DOHH2 (cell line): ENCODE results near the gene AEBP1.

Experiments
- H3F3A ChIP-seq: fragments of 200-600 bp; sonication (generic), shearing (Covaris generic); 2 replicates; pipeline ENCODE4 v1.6.0; 2016; ENCODE audit warnings: antibody characterized with exemption, mild to moderate bottlenecking; ENCODE audit not compliant: control insufficient read depth, insufficient read depth
- H3K27ac ChIP-seq: fragments of 200-600 bp; sonication (generic); 2 replicates; pipeline ENCODE4 v1.5.1; 2014; ENCODE audit warnings: low read depth, mild to moderate bottlenecking, low read length, moderate library complexity
- H3K27me3 ChIP-seq: fragments of 200-600 bp; sonication (generic); 2 replicates; pipeline ENCODE4 v1.6.1; 2014; ENCODE audit warnings: mild to moderate bottlenecking, low read length, mixed read lengths; ENCODE audit not compliant: control insufficient read depth
- H3K36me3 ChIP-seq: fragments of 200-600 bp; sonication (generic); 2 replicates; pipeline ENCODE4 v1.6.1; 2014; ENCODE audit warnings: mild to moderate bottlenecking, low read length, moderate library complexity, mixed read lengths; ENCODE audit not compliant: control insufficient read depth
- H3K4me1 ChIP-seq: fragments of 200-600 bp; sonication (generic); 2 replicates; pipeline ENCODE4 v1.6.1; 2014; ENCODE audit warnings: mild to moderate bottlenecking, low read length, mixed read lengths; ENCODE audit not compliant: control insufficient read depth
- H3K4me2 ChIP-seq: fragments of 200-600 bp; sonication (generic); 2 replicates; pipeline ENCODE4 v1.6.0; 2014; ENCODE audit warnings: mild to moderate bottlenecking, low read length, moderate library complexity
- H3K4me3 ChIP-seq: fragments of 200-600 bp; sonication (generic); 2 replicates; pipeline ENCODE4 v1.5.1; 2014; ENCODE audit warnings: mild to moderate bottlenecking, low read length, mixed read lengths
- H3K79me2 ChIP-seq: fragments of 200-600 bp; sonication (generic); 2 replicates; pipeline ENCODE4 v1.6.1; 2014; ENCODE audit warnings: mild to moderate bottlenecking, low read length, mixed read lengths; ENCODE audit not compliant: control insufficient read depth
- H3K9me2 ChIP-seq: fragments of 200-600 bp; sonication (generic); replicated peaks from 2 replicates; pipeline ENCODE4 v1.6.1; 2014; ENCODE audit warnings: mild to moderate bottlenecking, low read length, mixed read lengths; ENCODE audit not compliant: control insufficient read depth
- H3K9me3 ChIP-seq: fragments of 200-600 bp; sonication (generic); 2 replicates; pipeline ENCODE4 v1.6.1; 2014; ENCODE audit warnings: antibody characterized with exemption, low read length, mixed read lengths; ENCODE audit not compliant: control insufficient read depth, insufficient read depth
- H4K20me1 ChIP-seq: fragments of 200-600 bp; sonication (generic); 2 replicates; pipeline ENCODE4 v1.6.0; 2014; ENCODE audit warnings: low read depth, mild to moderate bottlenecking, antibody characterized with exemption, low read length, moderate library complexity; ENCODE audit not compliant: control insufficient read depth, insufficient read depth
- CTCF ChIP-seq: fragments of 200-600 bp; sonication (generic); IDR thresholded peaks from one replicate; pipeline ENCODE4 v1.5.1; 2014; ENCODE audit warnings: antibody characterized with exemption, mild to moderate bottlenecking, low read depth, low read length; ENCODE audit not compliant: poor library complexity, severe bottlenecking
- EZH2phosphoT487 ChIP-seq: fragments of 200-600 bp; sonication (generic); IDR thresholded peaks from 2 replicates; pipeline ENCODE4 v1.6.1; 2017; ENCODE audit warnings: borderline replicate concordance, mild to moderate bottlenecking, antibody characterized with exemption, low read length, moderate library complexity, mixed read lengths

Gene AEBP1

GRCh38 chr7:44105832-44106231, 1.7 kb downstream of the AEBP1 start:
- Histone ChIP-seq H3K36me3 (no peaks in the 10 kb centered on the region), H3K27ac (no peak overlapping the region), H3K9me3 (no peaks in the 10 kb centered on the region), H3K4me3 (no peak overlapping the region), H3F3A (peaks cover 4% of the 10 kb centered on the region; the same call in 1 of the 2 replicates), H3K79me2 (no peaks in the 10 kb centered on the region), H4K20me1 (no peaks in the 10 kb centered on the region), H3K4me1 (peaks cover 13% of the 10 kb centered on the region), H3K9me2 (no peaks in the 10 kb centered on the region), H3K27me3 (peaks cover 34% of the 10 kb centered on the region), H3K4me2 (no peak overlapping the region)
- TF ChIP-seq EZH2phosphoT487: no peak
- no peak for TF ChIP-seq CTCF

- TF ChIP-seq CTCF (no peak), EZH2phosphoT487 (no peak)
- peaks cover 34% of the 10 kb centered on the region for H3K27me3 ChIP-seq
- peaks cover 7% of the 10 kb centered on the region for H3K4me1 ChIP-seq
- no peaks in the 10 kb centered on the region for H3K9me2 ChIP-seq
- H3K27ac ChIP-seq: no peak overlapping the region
- H3K4me2 ChIP-seq: no peak overlapping the region
- H3K9me3 ChIP-seq: no peaks in the 10 kb centered on the region
- peaks cover 4% of the 10 kb centered on the region; the same call in 1 of the 2 replicates for H3F3A ChIP-seq
- no peaks in the 10 kb centered on the region for H4K20me1 ChIP-seq
- no peak overlapping the region for H3K4me3 ChIP-seq
- H3K79me2 ChIP-seq: no peaks in the 10 kb centered on the region
- no peaks in the 10 kb centered on the region for H3K36me3 ChIP-seq
These were observed 2.3 kb downstream of the AEBP1 start for GRCh38 chr7:44106311-44107065.

- Histone ChIP-seq H3K27ac (no peak overlapping the region), H3F3A (peaks cover 2% of the 10 kb centered on the region; the same call in 1 of the 2 replicates), H3K27me3 (peaks cover 34% of the 10 kb centered on the region), H3K4me3 (no peak overlapping the region), H3K36me3 (no peaks in the 10 kb centered on the region), H3K79me2 (no peaks in the 10 kb centered on the region), H4K20me1 (no peaks in the 10 kb centered on the region), H3K4me1 (peaks cover 5% of the 10 kb centered on the region; the same call in 1 of the 2 replicates), H3K4me2 (no peak overlapping the region), H3K9me2 (no peaks in the 10 kb centered on the region), H3K9me3 (no peaks in the 10 kb centered on the region)
- TF ChIP-seq CTCF (no peak), EZH2phosphoT487 (no peak)
These were observed 3.2 kb downstream of the AEBP1 start for GRCh38 chr7:44107116-44107960.
